ENCODE measurements around the gene DPP6. TPM values are rescaled to one million over a fixed set of nuclear protein-coding genes. Genes with fewer than 3 reads are reported as not detected.

DPP6 gene
- total RNA-seq, 1 experiment from 2014 or later, result not detected

DNA sequence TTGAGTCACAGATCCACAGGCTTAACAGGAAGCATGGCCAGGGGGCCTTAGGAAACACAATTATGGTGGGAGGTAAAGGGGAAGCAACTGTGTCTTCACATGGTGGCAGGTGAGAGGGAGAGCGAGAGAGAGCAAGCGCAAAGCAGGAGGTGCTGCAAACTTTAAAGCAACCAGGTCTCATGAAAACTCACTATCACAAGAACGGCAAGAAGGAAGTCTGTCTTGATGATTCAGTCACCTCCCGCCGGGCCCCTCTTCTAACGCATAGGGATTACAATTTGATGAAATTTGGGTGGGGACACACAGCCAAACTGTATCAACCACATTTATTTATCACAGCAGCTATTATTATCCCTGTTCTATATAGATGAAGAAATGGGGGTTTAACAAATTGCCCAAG is 201.6 kb downstream of the DPP6 start:
- BruUV-seq (replicated peaks), result no TSS peak
- POLR2A ChIA-PET (ENCODE audit: unreplicated experiment), result no interaction called here
- Histone ChIP-seq H3K27me3 (ENCODE audit: insufficient read depth, low read depth) (peaks cover 38% of the 10 kb centered on the region), H3F3A (ENCODE audit: insufficient read depth, low read depth) (no peaks in the 10 kb centered on the region), H3K4me3 (no peak overlapping the region), H2AFZ (no peak overlapping the region), H3K79me2 (ENCODE audit: low read depth) (no peaks in the 10 kb centered on the region), H3K27ac (no peak overlapping the region), H4K20me1 (ENCODE audit: insufficient read depth) (no peaks in the 10 kb centered on the region), H3K36me3 (ENCODE audit: low read depth) (no peaks in the 10 kb centered on the region), H3K9me2 (ENCODE audit: insufficient read depth) (no peaks in the 10 kb centered on the region), H3K4me1 (replicated peaks; ENCODE audit: insufficient read depth) (no peaks in the 10 kb centered on the region), H3K4me2 (no peak overlapping the region), H3K9me3 (ENCODE audit: insufficient read depth, low read depth) (no peaks in the 10 kb centered on the region)
- CTCF ChIA-PET, result no interaction called here
- TF ChIP-seq EZH2 (IDR thresholded peaks at IDR 0.05; ENCODE audit: low read depth), result no peak
- TF ChIP-seq CTCF (conservative IDR thresholded peaks at IDR 0.05), result no peak
- intact Hi-C loops (cut with micrococcal nuclease; ENCODE audit: unreplicated experiment), result no loop called here
- no peak for DNase-seq

DNA sequence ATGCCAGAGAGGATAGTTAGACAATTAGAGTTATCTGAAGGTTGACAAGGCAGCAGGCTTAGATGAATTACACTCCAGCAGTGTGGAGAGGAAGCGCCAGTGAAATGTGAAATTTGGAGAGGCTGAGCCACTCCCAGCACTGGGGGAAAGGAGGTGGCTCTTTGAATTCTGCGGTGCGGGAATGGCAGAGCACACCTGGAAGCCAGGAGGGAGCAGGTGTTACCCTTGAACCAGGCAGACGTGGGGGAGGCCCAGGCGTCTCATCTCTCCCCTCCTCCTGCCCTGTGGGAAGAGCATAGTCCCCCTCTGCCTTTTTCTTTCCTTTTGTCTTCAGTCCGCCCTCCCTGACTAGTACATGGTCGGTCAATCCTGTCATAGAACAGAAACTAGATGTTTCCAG is 203.1 kb downstream of the DPP6 start:
- Histone ChIP-seq H3K79me2 (ENCODE audit: low read depth) (no peaks in the 10 kb centered on the region), H3K27ac (no peak overlapping the region), H3K36me3 (ENCODE audit: low read depth) (no peaks in the 10 kb centered on the region), H2AFZ (no peak overlapping the region), H3K9me2 (ENCODE audit: insufficient read depth) (no peaks in the 10 kb centered on the region), H3K4me1 (replicated peaks; ENCODE audit: insufficient read depth) (no peaks in the 10 kb centered on the region), H3K4me3 (no peak overlapping the region), H3K4me2 (no peak overlapping the region), H3F3A (ENCODE audit: insufficient read depth, low read depth) (no peaks in the 10 kb centered on the region), H4K20me1 (ENCODE audit: insufficient read depth) (no peaks in the 10 kb centered on the region), H3K27me3 (ENCODE audit: insufficient read depth, low read depth) (peaks cover 31% of the 10 kb centered on the region), H3K9me3 (ENCODE audit: insufficient read depth, low read depth) (no peaks in the 10 kb centered on the region)
- DNase-seq, result no peak
- BruUV-seq (replicated peaks), result no TSS peak
- TF ChIP-seq EZH2 (IDR thresholded peaks at IDR 0.05; ENCODE audit: low read depth), result no peak
- POLR2A ChIA-PET (ENCODE audit: unreplicated experiment), result no interaction called here
- CTCF ChIA-PET, result no interaction called here
- intact Hi-C loops (cut with micrococcal nuclease; ENCODE audit: unreplicated experiment), result no loop called here

- H3K9me3 ChIP-seq (ENCODE audit: insufficient read depth, low read depth), result no peaks in the 10 kb centered on the region
Observed at GRCh38 chr7:154256150-154256549, 204.0 kb downstream of the DPP6 start.

More at GRCh38 chr7:154256150-154256549, 204.0 kb downstream of the DPP6 start:
- ChIA-PET POLR2A (ENCODE audit: unreplicated experiment) (no interaction called here), CTCF (no interaction called here)
- H3K36me3 ChIP-seq (ENCODE audit: low read depth), result no peaks in the 10 kb centered on the region
- TF ChIP-seq EZH2 (IDR thresholded peaks at IDR 0.05; ENCODE audit: low read depth), result no peak
- TF ChIP-seq CTCF (conservative IDR thresholded peaks at IDR 0.05), result no peak
- no peak overlapping the region for H3K4me2 ChIP-seq
- H3K27ac ChIP-seq, result no peak overlapping the region
- peaks cover 26% of the 10 kb centered on the region for H3K27me3 ChIP-seq (ENCODE audit: insufficient read depth, low read depth)
- H4K20me1 ChIP-seq (ENCODE audit: insufficient read depth), result no peaks in the 10 kb centered on the region
- no peaks in the 10 kb centered on the region for H3K79me2 ChIP-seq (ENCODE audit: low read depth)
- no peak overlapping the region for H2AFZ ChIP-seq
- no peaks in the 10 kb centered on the region for H3K9me2 ChIP-seq (ENCODE audit: insufficient read depth)
- H3F3A ChIP-seq (ENCODE audit: insufficient read depth, low read depth), result no peaks in the 10 kb centered on the region
- intact Hi-C loops (cut with micrococcal nuclease; ENCODE audit: unreplicated experiment), result no loop called here
- no peaks in the 10 kb centered on the region for H3K4me1 ChIP-seq (replicated peaks; ENCODE audit: insufficient read depth)
- no peak overlapping the region for H3K4me3 ChIP-seq
- no peak for DNase-seq
- BruUV-seq (replicated peaks), result no TSS peak
